GM18502 (cell line): Measurements from ENCODE around the gene NF2.
"Not testable (repeated sequence)": the region's sequence is repeated elsewhere in the genome, so short reads cannot be mapped to it uniquely, and the experiment has no call there.

Source experiments
- ATAC-seq: cut with Tn5 transposase; IDR thresholded peaks from one replicate; pipeline ENCODE4 v1.9.1; 2021; ENCODE audit warnings: mild to moderate bottlenecking; ENCODE audit not compliant: unreplicated experiment, poor library complexity

Gene NF2

DNA sequence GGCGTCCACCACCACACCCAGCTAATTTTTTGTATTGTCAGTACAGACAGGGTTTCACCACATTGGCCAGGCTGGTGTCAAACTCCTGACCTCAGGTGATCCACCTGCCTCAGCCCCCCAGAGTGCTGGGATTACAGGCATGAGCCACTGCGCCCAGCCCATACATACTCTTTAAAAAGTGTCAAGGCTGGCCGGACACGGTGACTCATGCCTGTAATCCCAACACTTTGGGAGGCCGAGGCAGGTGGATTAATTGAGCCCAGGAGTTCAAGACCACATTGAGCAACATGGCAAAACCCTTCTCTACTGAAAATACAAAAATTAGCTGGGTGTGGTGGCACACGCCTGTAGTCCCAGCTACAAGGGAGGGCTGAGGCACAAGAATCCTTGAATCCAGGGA lies 9.0 kb upstream of the NF2 start:
- ATAC-seq = not testable (repeated sequence)

DNA sequence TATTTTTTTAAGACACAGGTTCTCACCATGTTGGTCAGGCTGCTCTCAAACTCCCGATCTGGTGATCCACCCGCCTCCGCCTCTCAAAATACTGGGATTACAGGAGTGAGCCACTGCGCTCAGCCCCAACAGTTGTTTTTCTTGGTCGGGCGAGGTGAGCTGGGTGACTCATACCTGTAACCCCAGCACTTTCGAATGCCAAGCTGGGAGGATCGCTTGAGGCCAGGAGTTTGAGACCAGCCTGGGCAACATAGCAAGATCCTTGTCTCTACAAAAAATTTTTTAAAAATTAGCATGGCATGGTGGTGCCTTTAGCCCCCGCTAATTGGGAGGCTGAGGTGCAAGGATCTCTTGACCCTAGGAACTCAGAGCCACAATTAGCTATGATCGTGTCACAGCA lies 7.0 kb upstream of the NF2 start:
- no peak for ATAC-seq

DNA sequence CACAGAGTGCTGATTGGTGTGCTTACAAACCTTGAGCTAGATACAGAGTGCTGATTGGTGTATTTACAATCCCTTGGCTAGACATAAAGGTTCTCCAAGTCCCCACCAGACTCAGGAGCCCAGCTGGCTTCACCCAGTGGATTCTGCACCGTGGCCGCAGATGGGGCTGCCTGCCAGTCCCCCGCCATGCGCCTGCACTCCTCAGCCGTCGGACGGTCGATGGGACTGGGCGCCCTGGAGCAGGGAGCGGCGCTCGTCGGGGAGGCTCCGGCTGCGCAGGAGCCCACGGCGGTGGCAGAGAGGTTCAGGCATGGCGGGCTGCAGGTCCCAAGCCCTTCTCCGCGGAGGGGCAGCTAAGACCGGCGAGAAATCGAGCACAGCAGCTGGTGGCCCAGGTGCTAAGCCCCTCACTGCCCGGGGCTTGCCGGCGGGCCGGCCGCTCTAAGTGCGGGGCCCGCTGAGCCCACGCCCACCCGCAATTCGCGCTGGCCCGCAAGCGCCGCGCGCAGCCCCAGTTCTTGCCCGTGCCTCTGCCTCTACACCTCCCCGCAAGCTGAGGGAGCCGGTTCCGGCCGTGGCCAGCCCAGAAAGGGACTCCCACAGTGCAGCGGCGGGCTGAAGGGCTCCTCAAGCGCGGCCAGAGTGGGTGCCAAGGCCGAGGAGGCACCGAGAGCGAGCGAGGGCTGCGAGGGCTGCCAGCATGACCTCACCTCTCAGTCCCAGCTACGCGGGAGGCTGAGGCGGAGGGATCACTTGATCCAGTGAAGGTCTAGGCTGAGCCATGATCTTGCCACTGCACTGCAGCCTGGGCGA lies 5.4 kb upstream of the NF2 start:
- ATAC-seq = not testable (repeated sequence)

DNA sequence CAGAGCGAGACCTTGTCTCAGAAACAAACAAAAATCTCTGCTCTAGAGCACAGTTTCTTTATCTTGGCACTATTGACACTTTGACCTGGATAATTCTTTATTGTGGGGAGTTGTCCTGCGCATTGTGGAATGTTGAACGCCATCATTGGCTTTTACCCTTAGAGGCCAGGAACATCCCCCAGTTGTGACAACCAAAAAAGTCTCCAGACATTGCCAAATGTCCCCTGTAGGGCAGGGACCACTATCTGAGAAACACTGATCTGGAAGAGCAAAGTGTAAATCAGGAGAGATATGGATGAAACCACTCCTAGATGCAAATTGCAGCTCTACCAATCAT lies 4.8 kb upstream of the NF2 start:
- ATAC-seq = no peak

DNA sequence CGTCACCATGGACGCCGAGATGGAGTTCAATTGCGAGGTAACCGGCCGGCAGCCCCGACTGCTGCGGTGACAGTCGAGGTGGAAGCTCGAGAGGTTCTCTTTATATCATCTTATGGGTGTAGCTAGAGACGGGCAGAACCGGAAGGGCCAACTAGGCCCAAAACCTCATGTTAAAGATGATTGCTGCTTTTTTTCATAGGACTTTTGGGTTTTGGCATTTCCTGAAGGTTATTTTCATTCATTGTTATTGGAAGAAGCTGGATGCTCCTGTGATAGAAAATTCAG lies 585 bp downstream of the NF2 start:
- no peak for ATAC-seq

DNA sequence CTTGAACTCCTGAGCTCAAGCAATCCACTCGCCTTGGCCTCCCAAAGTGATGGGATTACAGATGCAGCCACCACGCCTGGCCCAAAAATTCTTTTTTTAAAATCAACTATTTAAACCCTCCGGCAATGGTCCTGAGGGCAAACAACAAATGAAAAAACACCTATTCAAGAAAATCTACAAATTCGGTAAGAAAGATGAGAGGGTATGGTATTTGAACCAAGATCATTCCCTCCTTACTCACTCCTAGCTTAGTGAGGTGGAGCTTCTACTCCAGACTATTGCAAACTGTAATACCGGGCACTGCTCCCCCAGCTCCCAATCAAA lies 2.1 kb downstream of the NF2 start:
- ATAC-seq = no peak

DNA sequence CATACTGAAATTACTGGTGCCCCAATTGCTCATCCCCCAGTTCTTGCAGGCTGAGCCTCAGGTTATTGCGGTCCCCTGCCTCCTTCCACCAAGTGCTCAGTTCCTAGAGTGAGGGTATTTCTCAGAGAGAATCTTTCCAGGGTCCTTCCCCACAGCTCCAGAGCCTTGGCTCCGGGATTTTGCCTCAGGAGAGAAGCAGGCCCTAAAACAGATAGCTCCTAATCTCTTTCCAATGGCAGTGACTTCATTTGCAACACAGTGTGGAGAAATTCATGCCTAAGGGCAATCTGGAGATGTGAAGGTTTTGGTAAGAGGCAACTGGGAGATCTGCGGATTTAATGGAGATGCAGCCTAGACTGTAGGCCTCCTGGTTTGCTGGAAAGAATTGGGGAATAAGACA lies 2.9 kb downstream of the NF2 start:
- ATAC-seq = no peak

DNA sequence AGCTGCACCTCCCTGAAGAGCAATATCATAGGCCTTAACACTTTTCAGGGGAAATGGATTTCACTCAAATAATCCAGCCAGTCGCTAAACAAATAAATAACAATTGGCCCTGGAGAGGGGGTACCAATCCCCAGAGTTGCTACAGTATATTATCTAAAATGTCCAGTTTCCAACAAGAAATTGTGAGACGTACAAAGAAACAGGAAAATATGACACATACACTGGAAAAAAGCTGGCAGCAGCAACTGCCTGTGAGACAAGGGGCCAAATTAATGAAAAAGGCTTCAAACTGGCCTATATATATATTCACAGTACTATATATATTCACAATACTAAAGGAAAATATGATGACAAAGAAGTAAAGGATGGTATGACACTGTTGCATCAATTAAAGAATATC lies 4.0 kb downstream of the NF2 start:
- no peak for ATAC-seq

DNA sequence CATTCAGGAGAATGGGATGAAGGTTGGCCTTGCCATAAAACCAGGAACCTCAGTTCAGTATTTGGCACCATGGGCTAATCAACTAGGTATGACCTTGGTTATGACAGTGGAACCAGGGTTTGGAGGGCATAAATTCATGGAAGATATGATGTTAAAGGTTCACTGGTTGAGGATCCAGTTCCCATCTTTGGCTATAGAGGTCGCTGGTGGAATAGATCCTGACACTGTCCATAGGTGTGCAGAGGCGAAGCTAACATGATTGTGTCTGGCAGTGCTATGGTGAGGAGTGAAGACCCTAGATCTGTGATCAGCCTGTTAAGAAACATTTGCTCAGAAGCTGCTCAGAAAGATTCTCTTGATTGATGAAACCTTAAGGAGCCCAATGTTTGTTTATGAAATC lies 5.7 kb downstream of the NF2 start:
- ATAC-seq = no peak

DNA sequence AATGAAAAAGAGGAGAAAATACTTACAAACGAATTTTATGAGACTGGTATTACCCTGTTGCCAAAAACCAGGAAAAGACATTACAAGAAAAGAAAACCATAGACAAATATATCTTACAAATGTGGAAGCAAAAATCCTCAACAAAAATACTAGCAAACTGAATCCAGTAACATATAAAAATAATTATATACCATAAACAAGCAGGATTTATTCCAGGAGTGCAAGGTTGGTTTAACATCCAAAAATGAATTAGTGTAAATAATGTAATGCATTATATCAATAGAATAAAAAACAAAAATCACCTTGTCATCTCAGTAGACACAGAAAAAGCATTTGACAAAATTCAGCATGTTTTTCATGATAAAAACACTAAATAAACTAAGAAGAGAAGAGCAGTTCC lies 7.3 kb downstream of the NF2 start:
- no peak for ATAC-seq

DNA sequence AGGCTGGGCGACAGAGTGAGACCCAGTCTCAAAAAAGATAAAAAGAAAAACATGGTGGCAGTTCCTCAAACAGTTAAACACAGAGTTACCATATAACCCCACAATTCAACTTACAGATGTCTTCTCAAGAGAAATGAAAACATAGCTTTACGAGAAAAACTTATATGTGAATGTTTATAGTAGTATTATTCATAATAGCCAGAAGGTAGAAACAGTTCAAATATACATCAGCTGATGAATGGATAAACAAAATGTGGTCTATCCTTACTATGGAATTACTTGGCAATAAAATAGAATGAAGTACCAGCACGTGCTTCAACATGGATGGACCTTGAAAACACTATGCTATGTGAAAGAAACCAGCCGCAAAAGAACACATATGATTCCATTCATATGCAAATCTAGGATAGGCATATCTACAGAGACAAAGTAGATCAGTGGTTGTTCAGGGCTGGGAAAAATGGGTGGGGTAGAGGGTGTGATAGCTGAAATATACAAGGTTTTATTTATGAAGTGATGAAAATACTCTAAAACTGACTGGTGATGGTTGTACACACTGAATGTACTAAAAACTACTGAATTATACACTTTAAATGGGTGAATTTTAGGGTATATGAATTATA lies 12.4 kb downstream of the NF2 start:
- ATAC-seq = no peak

DNA sequence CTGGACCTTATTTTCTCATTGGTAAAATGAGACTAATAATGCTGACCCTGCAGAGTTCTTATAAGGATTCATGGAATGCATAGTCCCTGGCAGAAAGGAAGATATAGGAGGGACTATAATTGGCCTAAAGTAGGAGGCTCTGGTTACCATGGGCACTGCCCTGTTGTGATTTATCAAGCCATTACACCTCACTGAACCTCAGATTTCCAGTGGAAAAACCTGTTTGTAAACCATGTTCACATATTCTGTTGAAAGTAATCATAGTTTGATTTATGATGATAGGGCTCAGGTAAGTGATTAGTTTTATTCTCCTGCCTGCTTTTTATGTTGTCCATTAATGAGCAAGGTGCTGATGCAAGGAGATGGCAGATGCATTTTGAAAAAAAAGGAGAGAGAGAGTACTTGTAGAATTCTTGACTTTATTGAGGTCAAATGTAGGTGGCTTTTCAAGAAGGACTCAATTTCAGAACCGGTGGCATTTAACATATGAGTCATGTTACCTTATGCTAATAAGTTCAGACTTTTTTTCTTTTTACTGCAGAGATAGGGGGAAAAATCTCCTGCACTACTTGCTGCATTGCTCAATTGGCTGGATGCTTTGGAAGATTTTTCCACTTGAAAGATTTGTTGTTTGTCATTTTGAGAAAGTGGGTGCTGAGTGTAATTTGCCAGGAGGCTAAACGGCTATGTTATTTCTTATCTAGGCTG lies 14.6 kb downstream of the NF2 start:
- no peak for ATAC-seq

DNA sequence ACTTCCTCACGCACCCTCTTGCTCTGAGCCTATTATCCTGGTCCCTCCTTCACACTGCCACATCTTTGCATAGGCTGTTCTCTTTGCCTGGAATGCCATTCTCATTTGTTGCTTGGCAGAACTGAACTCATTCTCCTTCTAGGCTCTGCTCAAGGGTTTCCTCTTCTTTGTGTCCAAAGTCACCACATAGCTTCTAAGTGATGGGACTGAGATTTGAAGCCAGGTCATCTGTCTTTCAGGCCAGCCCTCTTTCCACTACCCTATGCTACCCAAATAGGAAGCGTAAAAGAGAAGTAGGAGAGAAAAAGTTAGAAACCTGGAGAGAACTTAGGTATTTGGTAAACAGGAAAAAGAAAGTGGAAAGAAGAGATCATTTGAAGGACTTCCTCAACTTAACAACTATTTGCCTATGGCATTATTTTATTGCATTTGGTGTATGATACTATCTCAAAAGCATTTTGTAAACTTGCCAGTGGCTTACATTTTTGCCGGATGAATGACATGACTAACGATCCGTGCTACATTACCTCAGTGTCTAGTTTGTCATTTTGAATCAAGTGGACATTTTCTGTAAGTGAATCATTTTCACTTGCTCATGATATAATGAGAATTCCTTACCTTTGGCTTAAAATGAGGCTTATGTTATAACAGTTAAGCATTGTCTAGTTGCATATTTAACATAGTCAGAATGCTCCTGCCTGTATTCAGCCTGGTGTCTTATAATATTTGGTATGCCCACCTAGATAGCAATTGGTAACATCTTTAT lies 18.5 kb downstream of the NF2 start:
- ATAC-seq = no peak

DNA sequence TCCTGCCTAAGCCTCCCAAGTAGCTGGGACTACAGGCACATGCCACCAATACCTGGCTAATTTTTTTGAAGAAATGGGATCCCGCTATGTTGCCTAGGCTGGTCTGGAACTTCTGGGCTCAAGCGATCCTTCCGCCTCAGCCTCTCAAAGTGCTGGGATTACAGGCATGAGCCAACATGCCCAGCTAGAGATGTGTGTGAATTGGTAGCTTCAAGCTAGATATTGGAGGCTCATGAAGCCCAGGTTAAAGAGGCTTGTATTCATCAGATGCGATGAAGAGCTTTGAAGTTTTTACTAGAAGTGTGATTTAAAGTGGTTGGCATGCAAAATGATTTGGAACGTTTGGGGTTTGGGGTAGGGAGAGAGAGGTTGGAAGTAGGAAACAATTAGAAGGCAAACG lies 19.6 kb downstream of the NF2 start:
- no peak for ATAC-seq

DNA sequence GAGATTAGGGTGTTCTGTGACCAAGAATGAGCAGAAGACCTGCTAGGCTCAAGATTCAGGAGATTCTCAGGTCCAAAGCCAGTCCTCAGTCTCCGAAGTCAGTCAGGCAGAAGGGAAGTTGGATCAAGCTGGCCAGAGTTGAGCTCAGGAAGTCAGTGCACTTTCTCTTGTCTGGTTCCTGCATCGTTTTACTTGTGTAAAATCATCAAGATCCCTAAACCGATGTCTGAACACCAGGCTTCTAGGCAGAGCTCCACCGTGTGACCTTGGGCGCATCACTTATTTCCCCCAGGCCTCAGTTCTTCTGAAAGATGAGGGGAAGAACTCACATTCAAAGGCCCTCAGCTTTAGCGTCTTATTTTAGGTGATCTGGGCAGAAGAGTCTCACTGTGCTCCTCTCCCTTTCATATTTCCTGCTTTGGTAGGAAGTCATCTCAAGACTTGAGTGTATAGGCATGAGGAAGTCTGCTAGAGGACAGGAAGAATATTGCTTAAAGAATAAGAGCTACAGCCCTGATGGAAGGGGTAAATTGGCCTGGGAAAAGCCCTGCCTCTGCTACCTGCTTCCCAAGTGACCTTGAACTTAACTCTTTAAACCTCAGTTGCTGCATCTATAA lies 20.2 kb downstream of the NF2 start:
- no peak for ATAC-seq

DNA sequence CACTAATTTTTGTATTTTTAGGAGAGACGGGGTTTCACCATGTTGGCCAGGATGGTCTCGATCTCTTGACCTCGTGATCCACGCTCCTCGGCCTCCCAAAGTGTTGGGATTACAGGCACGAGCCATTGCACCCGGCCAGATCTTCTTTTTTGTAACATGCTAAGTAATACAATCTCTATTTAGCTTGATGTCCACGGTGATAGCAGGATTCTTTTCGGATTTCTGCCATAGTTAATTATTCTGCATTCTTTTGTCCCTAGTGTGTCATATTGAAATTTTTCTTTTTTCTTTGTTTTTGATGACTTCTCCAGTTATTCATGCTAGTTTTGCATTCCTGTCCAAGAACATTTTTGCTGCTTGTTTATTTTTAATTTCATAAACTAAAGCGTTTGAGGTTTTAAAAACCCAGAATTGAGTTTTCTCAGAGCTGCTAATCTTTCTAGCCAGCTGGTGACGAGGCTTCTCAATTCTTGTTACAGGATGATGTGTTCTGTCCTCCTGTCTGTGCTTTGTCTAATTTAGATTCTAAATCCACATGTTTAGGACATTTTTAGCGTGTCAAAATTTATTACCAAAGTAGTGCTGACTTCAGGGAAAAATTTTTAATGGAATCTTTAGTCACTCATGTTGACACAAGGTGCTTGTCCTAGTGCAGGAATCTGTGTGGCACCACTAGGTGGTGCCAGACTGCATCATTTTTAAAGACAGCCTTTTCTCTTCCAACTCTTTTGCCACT lies 21.8 kb downstream of the NF2 start:
- no peak for ATAC-seq

DNA sequence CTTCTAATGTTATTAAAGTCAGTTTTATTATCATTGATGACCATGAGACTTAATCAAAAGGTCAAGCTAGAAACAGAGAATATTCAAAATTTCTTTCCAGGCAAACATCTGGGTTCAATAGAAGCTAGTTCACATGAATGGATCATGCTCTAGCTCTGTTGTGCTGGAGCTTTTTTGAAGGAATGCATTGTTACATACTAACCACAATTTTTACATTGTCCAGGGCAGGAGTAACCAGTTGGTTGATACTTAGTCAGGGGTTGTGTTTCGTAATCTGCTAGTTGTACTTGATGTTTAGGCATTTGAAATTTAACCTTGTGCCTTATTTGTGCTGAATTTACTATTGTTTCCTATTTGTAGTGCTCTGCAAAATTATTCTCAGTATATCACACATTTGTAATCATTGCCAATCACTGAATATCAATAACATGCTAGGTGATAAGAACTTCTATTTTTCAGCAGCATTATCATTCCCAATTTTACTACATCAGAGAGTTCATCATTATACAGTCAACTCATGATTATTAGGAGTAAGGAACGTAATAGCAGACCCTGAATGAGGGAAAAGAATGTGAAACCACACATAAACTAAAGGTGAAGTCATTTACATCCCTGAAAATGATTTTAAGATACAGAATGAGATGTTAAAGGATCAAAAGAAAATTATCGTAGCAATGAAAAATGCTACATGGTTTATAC lies 23.2 kb downstream of the NF2 start:
- ATAC-seq = no peak

DNA sequence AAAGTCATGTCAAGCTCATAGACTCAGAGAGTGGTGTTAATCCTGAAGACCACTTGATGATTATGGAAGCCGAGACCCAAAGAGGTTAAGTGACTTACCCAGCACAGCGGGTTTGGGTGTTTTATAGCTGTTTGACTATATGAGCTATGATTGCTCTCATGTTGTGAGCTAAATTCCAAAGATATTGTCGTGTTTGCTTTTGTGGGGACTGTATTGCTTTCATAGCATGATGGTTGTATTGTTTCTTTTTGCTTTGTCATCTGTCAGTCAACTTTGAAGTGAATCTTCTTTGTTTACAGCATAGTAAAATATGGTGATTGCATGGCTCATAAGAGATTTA lies 23.7 kb downstream of the NF2 start:
- ATAC-seq = no peak

DNA sequence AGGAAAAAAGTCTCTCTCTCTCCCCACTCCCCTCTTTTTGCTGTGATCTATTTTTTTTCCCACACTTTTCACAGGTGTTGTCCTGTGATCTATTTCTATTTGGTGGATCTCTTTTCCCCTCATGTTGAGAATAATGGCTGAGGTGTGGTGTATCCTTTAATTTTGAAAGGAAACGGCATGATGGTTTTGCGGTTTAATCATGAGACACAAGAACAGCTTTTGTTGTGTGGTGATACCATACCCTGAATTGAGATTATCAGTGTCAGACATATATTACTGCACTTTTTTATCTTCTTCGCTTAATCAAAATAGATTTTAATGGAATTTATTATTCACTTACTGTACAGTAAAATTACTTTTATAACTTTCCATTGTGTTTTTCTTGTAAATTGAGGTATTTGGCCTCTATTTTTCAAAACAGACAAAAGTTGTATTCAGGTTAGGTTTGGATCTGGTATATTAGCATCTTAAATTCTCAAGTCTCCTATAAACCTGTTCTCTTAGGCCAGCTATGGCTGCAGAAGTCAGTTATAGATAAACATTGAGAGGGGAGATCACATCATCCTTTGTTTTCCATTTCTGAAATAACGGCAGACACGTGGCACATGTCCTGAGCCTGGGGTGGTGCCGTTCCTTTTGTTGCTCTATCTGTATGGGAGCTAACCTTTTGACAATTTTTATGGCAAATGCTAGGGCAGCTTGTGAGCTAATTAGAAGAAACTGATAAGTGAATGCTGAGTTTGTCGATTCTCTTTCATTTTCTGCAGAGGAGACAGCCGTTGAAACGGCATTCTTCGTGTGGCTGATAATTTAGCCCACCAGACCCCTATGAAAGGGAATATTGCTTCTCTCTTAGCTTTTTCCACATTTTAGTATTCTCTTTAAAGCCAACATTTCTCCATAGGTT lies 25.8 kb downstream of the NF2 start:
- ATAC-seq = no peak
